ENCODE measurements around the gene SEC24A. TPM values are rescaled to one million over a fixed set of nuclear protein-coding genes. Genes with fewer than 3 reads are reported as not detected.
"Not testable (repeated sequence)": the region's sequence is repeated elsewhere in the genome, so short reads cannot be mapped to it uniquely, and the experiment has no call there.

SEC24A gene
- total and polyA plus RNA-seq, 2 donors, result 6.4 to 7.5 TPM

DNA sequence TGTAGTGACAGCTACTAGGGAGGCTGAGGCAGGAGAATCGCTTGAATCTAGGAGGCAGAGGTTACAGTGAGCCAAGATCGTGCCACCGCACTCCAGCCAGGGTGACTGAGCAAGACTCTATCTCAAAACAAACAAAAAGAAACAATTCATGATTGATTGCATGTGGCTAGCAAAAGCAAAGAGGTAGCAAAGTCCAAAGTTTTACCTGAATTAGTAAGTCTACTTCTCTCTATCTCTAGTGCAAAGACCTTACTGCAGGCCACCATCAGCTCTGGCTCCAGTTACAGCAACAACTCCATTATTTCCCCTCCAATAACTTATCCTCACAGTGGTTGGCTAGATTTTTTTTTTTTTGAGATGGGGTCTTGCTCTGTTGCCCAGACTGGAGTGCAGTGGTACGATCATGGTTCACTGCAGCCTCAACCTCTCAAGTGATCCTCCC lies 9.8 kb upstream of the SEC24A start:
- Histone ChIP-seq H3K9me3 (ENCODE audit: control insufficient read depth in 2 of 2, insufficient read depth in 1 of 2, low read length in 1 of 2) (no peaks in the 10 kb centered on the region), H3K27ac (ENCODE audit: low read depth in 1 of 2, low read length in 1 of 2) (no peak overlapping the region), H3K36me3 (ENCODE audit: control insufficient read depth in 2 of 2, insufficient read depth in 2 of 2, low read length in 1 of 2) (no peaks in the 10 kb centered on the region), H3K27me3 (ENCODE audit: control insufficient read depth in 2 of 2, insufficient read depth in 1 of 2, low read length in 1 of 2) (no peaks in the 10 kb centered on the region), H3K4me3 (ENCODE audit: low read length in 2 of 2) (no peak overlapping the region), H3K4me1 (ENCODE audit: control insufficient read depth in 2 of 2, insufficient read depth in 2 of 2, low read length in 2 of 2) (no peaks in the 10 kb centered on the region)
- DNase-seq (ENCODE audit: low read depth in 6 of 9, low spot score in 9 of 9), result no peak
- 96% methylated on average over 4 of the region's 4 CpGs for WGBS

DNA sequence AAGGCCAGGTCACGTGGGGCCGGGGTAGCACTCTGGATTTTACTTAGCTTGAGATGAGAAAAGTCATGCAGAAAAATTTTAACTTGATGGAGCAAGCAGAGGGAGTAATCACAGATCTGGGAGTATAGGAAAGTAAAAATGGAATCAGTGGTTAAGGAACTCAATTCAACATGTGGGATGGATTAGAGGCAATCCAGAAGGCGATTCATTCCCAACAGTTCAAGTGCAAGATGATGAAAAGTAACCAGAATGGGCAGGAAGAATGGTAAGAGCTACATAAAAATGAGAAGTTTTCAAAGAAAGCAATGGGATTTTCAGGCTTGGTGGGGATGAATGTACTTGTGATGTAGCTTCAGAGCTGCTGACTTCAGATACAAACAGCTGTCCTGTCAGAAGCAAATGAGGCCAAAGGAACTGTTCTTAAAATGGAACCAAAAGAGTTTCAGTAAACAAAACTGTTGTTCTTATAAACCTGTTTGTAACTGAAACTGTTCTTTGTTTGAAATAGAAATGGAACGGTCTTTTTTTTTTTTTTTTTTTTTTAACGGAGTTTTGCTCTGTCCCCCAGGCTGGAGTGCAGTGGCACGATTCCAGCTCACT lies 5.6 kb upstream of the SEC24A start:
- no peaks in the 10 kb centered on the region for H3K9me3 ChIP-seq (ENCODE audit: control insufficient read depth in 2 of 2, insufficient read depth in 1 of 2, low read length in 1 of 2)
- no peak overlapping the region for H3K4me3 ChIP-seq (ENCODE audit: low read length in 2 of 2)
- no peak overlapping the region for H3K27ac ChIP-seq (ENCODE audit: low read depth in 1 of 2, low read length in 1 of 2)
- H3K4me1 ChIP-seq (ENCODE audit: control insufficient read depth in 2 of 2, insufficient read depth in 2 of 2, low read length in 2 of 2), result peaks cover 0 to 4% of the 10 kb centered on the region in 2 donors
- H3K36me3 ChIP-seq (ENCODE audit: control insufficient read depth in 2 of 2, insufficient read depth in 2 of 2, low read length in 1 of 2), result no peaks in the 10 kb centered on the region
- 96% methylated on average over 6 of the region's 6 CpGs for WGBS
- no peak for DNase-seq (ENCODE audit: low read depth in 6 of 9, low spot score in 9 of 9)
- H3K27me3 ChIP-seq (ENCODE audit: control insufficient read depth in 2 of 2, insufficient read depth in 1 of 2, low read length in 1 of 2), result no peaks in the 10 kb centered on the region

DNA sequence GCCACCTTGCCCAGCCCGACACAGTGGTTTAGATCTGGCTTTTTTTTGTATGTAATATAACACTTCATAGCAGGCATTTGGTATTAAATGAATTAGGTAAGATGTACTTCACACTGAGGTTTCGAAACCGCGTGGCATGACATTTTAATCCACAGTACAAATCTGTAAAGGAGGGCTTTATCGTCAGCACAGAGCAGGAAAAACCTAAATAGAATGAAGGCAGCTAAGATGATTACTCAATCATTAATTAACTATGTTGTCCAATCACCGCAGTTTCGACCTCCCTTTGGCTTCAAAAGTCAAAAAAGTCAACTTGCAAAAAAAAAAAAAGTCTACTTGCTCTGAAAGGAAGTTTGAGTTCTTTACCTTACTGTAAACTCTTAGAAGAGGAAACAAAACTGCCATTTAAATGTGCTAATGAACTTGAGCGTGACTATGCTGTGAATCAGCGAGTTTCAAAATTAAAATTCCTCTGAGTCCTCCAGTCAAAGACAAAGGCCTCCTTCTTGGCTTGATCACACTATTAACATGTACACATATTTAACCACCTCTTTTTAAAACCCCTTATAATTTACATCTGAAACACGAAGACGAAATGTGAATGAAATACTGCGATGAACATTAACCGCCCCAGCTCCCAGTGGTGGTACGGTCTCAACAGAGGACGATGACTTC lies 698 bp upstream of the SEC24A start:
- H3K36me3 ChIP-seq (ENCODE audit: control insufficient read depth in 2 of 2, insufficient read depth in 2 of 2, low read length in 1 of 2), result no peaks in the 10 kb centered on the region
- peaks cover 0 to 9% of the 10 kb centered on the region in 2 donors for H3K4me1 ChIP-seq (ENCODE audit: control insufficient read depth in 2 of 2, insufficient read depth in 2 of 2, low read length in 2 of 2)
- peak overlapping the region; percentile 87 to 89 for H3K4me3 ChIP-seq (ENCODE audit: low read length in 2 of 2)
- WGBS, result 9% methylated on average over 15 of the region's 15 CpGs
- DNase-seq (ENCODE audit: low read depth in 6 of 9, low spot score in 9 of 9), result peak in 5 of 9 donors; percentile 19 to 61 (median 38)
- no peaks in the 10 kb centered on the region for H3K9me3 ChIP-seq (ENCODE audit: control insufficient read depth in 2 of 2, insufficient read depth in 1 of 2, low read length in 1 of 2)
- H3K27me3 ChIP-seq (ENCODE audit: control insufficient read depth in 2 of 2, insufficient read depth in 1 of 2, low read length in 1 of 2), result no peaks in the 10 kb centered on the region
- H3K27ac ChIP-seq (ENCODE audit: low read depth in 1 of 2, low read length in 1 of 2), result peak overlapping the region; percentile 93 to 97

DNA sequence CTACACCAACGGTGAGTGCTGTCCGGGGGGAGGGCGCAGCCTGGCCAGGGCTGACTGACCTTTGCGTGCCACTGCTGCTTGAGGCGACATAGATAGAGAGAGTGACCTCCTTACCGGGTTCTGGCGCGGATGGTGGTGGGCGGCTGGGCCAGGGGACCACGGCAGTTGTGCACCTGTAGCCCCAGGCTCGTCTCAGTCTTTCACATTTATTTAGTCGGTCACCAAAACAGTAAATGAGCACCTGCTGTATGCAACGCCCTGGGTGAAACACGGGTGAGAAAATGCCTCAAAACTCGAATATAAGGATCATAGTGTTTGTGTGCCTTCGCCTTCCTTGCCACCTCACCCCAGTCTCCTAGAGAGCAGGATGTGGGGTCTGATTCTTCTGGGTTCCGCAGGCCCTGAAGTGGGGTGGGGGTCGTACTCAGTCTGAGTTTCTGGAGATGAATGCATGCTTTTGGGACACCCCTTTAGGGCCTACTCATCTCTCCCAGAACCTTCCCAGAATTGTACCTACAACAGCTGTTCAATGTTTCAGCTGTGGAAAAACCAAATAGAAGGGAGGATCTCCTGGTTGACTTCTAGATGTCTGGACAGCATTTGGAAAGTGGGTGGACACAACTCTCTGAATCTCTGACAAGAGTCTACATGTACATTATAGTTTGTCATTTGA lies 714 bp downstream of the SEC24A start:
- WGBS, result 1% methylated on average over 18 of the region's 18 CpGs
- Histone ChIP-seq H3K27me3 (ENCODE audit: control insufficient read depth in 2 of 2, insufficient read depth in 1 of 2, low read length in 1 of 2) (no peaks in the 10 kb centered on the region), H3K4me3 (ENCODE audit: low read length in 2 of 2) (peak overlapping the region; percentile 87 to 89), H3K27ac (ENCODE audit: low read depth in 1 of 2, low read length in 1 of 2) (peak overlapping the region; percentile 93 to 97), H3K4me1 (ENCODE audit: control insufficient read depth in 2 of 2, insufficient read depth in 2 of 2, low read length in 2 of 2) (peaks cover 0 to 9% of the 10 kb centered on the region in 2 donors), H3K36me3 (ENCODE audit: control insufficient read depth in 2 of 2, insufficient read depth in 2 of 2, low read length in 1 of 2) (peaks cover 0 to 3% of the 10 kb centered on the region in 2 donors), H3K9me3 (ENCODE audit: control insufficient read depth in 2 of 2, insufficient read depth in 1 of 2, low read length in 1 of 2) (no peaks in the 10 kb centered on the region)
- peak in 5 of 9 donors; percentile 4 to 43 (median 8) for DNase-seq (ENCODE audit: low read depth in 6 of 9, low spot score in 9 of 9)

DNA sequence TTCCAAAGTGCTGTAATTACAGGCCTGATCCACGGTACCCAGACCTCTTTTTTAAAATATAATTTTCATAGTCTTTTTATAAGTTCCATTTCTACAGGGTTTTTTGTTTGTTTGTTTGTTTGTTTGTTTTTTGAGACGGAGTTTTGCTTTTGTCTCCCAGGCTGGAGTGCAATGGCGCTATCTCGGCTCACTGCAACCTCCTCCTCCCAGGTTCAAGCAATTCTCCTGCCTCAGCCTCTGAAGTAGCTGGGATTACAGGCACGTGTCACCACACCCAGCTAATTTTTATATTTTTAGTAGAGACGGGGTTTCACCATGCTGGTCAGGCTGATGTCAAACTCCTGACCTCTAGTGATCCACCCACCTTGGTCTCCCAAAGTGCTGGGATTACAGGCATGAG lies 2.1 kb downstream of the SEC24A start:
- not testable (repeated sequence) for H3K27ac ChIP-seq (ENCODE audit: low read depth in 1 of 2, low read length in 1 of 2); H3K27me3 ChIP-seq (ENCODE audit: control insufficient read depth in 2 of 2, insufficient read depth in 1 of 2, low read length in 1 of 2); H3K36me3 ChIP-seq (ENCODE audit: control insufficient read depth in 2 of 2, insufficient read depth in 2 of 2, low read length in 1 of 2); DNase-seq (ENCODE audit: low read depth in 6 of 9, low spot score in 9 of 9); H3K4me1 ChIP-seq (ENCODE audit: control insufficient read depth in 2 of 2, insufficient read depth in 2 of 2, low read length in 2 of 2); H3K9me3 ChIP-seq (ENCODE audit: control insufficient read depth in 2 of 2, insufficient read depth in 1 of 2, low read length in 1 of 2); H3K4me3 ChIP-seq (ENCODE audit: low read length in 2 of 2)
- WGBS, result 95% methylated on average over 6 of the region's 6 CpGs

DNA sequence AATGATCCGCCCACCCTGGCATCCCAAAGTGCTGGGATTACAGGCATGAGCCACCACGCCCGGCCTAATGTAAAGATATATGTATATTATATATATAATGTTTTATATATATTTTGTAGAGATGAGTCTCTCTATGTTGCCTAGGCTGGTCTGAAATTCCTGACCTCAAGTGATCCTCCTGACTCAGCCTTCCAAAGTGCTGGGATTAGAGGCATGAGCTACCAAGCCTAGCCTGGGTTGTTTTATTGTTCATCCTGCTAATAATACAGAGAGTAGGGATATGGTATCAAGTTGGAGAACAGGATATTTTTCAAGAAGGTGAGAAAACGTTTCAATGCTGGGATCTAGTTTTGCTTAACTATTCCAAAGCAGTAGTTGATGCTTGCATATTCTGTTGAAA lies 2.9 kb downstream of the SEC24A start:
- DNase-seq (ENCODE audit: low read depth in 6 of 9, low spot score in 9 of 9), result no peak
- Histone ChIP-seq H3K27me3 (ENCODE audit: control insufficient read depth in 2 of 2, insufficient read depth in 1 of 2, low read length in 1 of 2) (no peaks in the 10 kb centered on the region), H3K27ac (ENCODE audit: low read depth in 1 of 2, low read length in 1 of 2) (no peak overlapping the region), H3K4me1 (ENCODE audit: control insufficient read depth in 2 of 2, insufficient read depth in 2 of 2, low read length in 2 of 2) (peaks cover 0 to 9% of the 10 kb centered on the region in 2 donors), H3K4me3 (ENCODE audit: low read length in 2 of 2) (no peak overlapping the region), H3K9me3 (ENCODE audit: control insufficient read depth in 2 of 2, insufficient read depth in 1 of 2, low read length in 1 of 2) (no peaks in the 10 kb centered on the region), H3K36me3 (ENCODE audit: control insufficient read depth in 2 of 2, insufficient read depth in 2 of 2, low read length in 1 of 2) (peaks cover 0 to 3% of the 10 kb centered on the region in 2 donors)
- 98% methylated on average over 4 of the region's 4 CpGs for WGBS

DNA sequence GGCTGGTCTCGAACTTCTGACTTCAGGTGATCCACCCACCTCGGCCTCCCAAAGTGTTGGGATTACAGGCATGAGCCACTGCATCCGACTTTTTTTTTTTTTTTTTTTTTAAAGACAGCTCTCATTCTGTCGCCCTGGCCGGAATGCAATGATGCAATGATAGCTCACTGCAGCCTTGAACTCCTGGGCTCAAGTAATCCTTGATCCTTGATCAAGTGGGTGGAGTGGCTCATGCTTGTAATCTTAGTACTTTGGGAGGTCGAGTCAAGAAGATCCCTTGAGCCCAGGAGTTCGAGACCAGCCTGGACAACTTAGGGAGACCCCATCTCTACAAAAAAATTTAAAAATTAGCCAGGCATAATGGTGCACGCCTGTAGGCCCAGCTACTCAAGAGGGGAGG lies 8.1 kb downstream of the SEC24A start:
- WGBS, result 98% methylated on average over 8 of the region's 8 CpGs
- Histone ChIP-seq H3K27me3 (ENCODE audit: control insufficient read depth in 2 of 2, insufficient read depth in 1 of 2, low read length in 1 of 2) (no peaks in the 10 kb centered on the region), H3K4me1 (ENCODE audit: control insufficient read depth in 2 of 2, insufficient read depth in 2 of 2, low read length in 2 of 2) (no peaks in the 10 kb centered on the region), H3K36me3 (ENCODE audit: control insufficient read depth in 2 of 2, insufficient read depth in 2 of 2, low read length in 1 of 2) (peaks cover 7 to 13% of the 10 kb centered on the region in 2 donors), H3K4me3 (ENCODE audit: low read length in 2 of 2) (no peak overlapping the region), H3K27ac (ENCODE audit: low read depth in 1 of 2, low read length in 1 of 2) (no peak overlapping the region), H3K9me3 (ENCODE audit: control insufficient read depth in 2 of 2, insufficient read depth in 1 of 2, low read length in 1 of 2) (no peaks in the 10 kb centered on the region)
- no peak for DNase-seq (ENCODE audit: low read depth in 6 of 9, low spot score in 9 of 9)

DNA sequence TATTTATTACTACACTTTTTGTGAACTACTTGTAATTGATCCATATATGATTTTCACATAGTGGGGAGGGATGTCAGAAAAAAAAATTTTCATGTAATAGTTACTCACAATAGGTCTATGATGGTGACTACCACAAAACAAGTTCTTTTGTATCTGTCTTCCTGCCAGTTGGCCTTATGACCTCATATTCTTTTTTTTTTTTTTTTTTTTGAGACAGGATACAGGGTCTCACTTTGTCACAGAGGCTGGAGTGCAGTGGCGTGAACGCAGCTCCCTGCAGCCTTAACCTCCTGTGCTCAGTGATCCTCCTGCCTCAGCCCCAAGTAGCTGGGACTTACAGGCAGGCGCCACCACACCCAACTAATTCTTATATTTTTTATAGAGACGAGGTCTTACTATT lies 10.9 kb downstream of the SEC24A start:
- Histone ChIP-seq H3K27ac (ENCODE audit: low read depth in 1 of 2, low read length in 1 of 2) (no peak overlapping the region), H3K36me3 (ENCODE audit: control insufficient read depth in 2 of 2, insufficient read depth in 2 of 2, low read length in 1 of 2) (peaks cover 12 to 26% of the 10 kb centered on the region in 2 donors), H3K4me1 (ENCODE audit: control insufficient read depth in 2 of 2, insufficient read depth in 2 of 2, low read length in 2 of 2) (no peaks in the 10 kb centered on the region), H3K9me3 (ENCODE audit: control insufficient read depth in 2 of 2, insufficient read depth in 1 of 2, low read length in 1 of 2) (no peaks in the 10 kb centered on the region), H3K27me3 (ENCODE audit: control insufficient read depth in 2 of 2, insufficient read depth in 1 of 2, low read length in 1 of 2) (no peaks in the 10 kb centered on the region), H3K4me3 (ENCODE audit: low read length in 2 of 2) (no peak overlapping the region)
- WGBS, result 96% methylated on average over 4 of the region's 4 CpGs
- DNase-seq (ENCODE audit: low read depth in 6 of 9, low spot score in 9 of 9), result no peak

DNA sequence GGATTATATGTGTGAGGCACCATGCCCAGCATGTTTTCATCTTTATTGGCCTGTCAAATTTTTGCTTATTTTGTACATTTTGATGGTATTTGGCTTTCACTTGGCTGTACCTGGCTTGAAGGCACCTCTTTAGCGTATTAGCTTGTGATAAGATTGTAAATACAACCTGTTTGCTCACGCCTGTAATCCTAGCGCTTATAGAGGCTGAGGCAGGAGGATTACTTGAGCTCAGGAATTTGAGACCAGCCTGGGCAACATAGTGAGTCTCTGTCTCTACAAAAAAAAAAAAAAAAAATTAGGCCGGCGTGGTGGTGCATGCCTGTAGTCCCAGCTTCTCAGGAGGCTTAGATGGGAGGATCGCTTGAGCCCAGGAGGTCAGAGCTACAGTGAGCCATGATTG lies 11.3 kb downstream of the SEC24A start:
- H3K27ac ChIP-seq (ENCODE audit: low read depth in 1 of 2, low read length in 1 of 2), result no peak overlapping the region
- no peak overlapping the region for H3K4me3 ChIP-seq (ENCODE audit: low read length in 2 of 2)
- no peaks in the 10 kb centered on the region for H3K9me3 ChIP-seq (ENCODE audit: control insufficient read depth in 2 of 2, insufficient read depth in 1 of 2, low read length in 1 of 2)
- H3K4me1 ChIP-seq (ENCODE audit: control insufficient read depth in 2 of 2, insufficient read depth in 2 of 2, low read length in 2 of 2), result no peaks in the 10 kb centered on the region
- H3K27me3 ChIP-seq (ENCODE audit: control insufficient read depth in 2 of 2, insufficient read depth in 1 of 2, low read length in 1 of 2), result no peaks in the 10 kb centered on the region
- peaks cover 12 to 28% of the 10 kb centered on the region in 2 donors for H3K36me3 ChIP-seq (ENCODE audit: control insufficient read depth in 2 of 2, insufficient read depth in 2 of 2, low read length in 1 of 2)
- 97% methylated on average over 6 of the region's 6 CpGs for WGBS
- DNase-seq (ENCODE audit: low read depth in 6 of 9, low spot score in 9 of 9), result no peak

Measured in thymus (tissue), 11 donors.